GM12878 (cell line): ENCODE measurements around the gene ADGRV1. TPM values are rescaled to one million over a fixed set of nuclear protein-coding genes. Genes with fewer than 3 reads are reported as not detected.

Source experiments
- ASH2L ChIP-seq: fragments of 300-600, 200-600 bp; sonication (generic); IDR thresholded peaks from 2 replicates; pipeline ENCODE4 v1.6.1; 2017; ENCODE audit warnings: low read depth, mild to moderate bottlenecking, borderline replicate concordance
- BRCA1 ChIP-seq: IDR thresholded peaks from 2 replicates; pipeline ENCODE4 v1.6.1; 2011; ENCODE audit warnings: low read depth, low read length, improper control_type of control experiment
- POLR2AphosphoS2 ChIP-seq: IDR thresholded peaks from 2 replicates; pipeline ENCODE4 v1.6.1; 2011; ENCODE audit warnings: low read depth, mild to moderate bottlenecking, low read length, improper control_type of control experiment, moderate library complexity
- POLR2AphosphoS5 ChIP-seq: IDR thresholded peaks from 2 replicates; pipeline ENCODE4 v1.6.1; 2011; ENCODE audit warnings: mild to moderate bottlenecking, low read length, inconsistent platforms
- RBBP5 ChIP-seq: fragments of 200-600 bp; sonication (generic); conservative IDR thresholded peaks from 2 replicates; pipeline ENCODE4 v1.6.1; 2016
- RUNX3 ChIP-seq: IDR thresholded peaks from 2 replicates; pipeline ENCODE4 v1.6.1; 2012; ENCODE audit warnings: low read length, inconsistent platforms
- SPI1 ChIP-seq: IDR thresholded peaks from 2 replicates; pipeline ENCODE4 v1.6.1; 2011; ENCODE audit warnings: low read depth, mild to moderate bottlenecking, low read length, moderate library complexity, borderline replicate concordance; ENCODE audit not compliant: insufficient read depth
- TCF12 ChIP-seq: IDR thresholded peaks from 2 replicates; pipeline ENCODE4 v1.6.1; 2011; ENCODE audit warnings: low read depth, mild to moderate bottlenecking, low read length
- ZNF24 ChIP-seq: fragments of 450-650 bp; IDR thresholded peaks from 2 replicates; pipeline ENCODE4 v1.6.1; 2017; ENCODE audit warnings: antibody characterized with exemption, mild to moderate bottlenecking
- ZNF622 ChIP-seq: fragments of 450-650 bp; IDR thresholded peaks from 2 replicates; pipeline ENCODE4 v1.6.1; 2017; ENCODE audit warnings: mild to moderate bottlenecking, inconsistent platforms
- ZZZ3 ChIP-seq: IDR thresholded peaks from 2 replicates; pipeline ENCODE4 v1.6.1; 2011; ENCODE audit warnings: low read depth; ENCODE audit not compliant: control insufficient read depth, insufficient read length
- polyA plus RNA-seq, 11 experiments: library from polyadenylated mRNA; depleted of rRNA in 4 of 11; unstranded in 6 of 11; stranded (reverse) in 5 of 11; fragments of >200 nt; fragmentation: Nextera tagmentation in 4 of 11; fragmentation: Illumina TruSeq in 1 of 11; extraction: Ambion mirVana in 4 of 11; extraction: Trizol in 1 of 11; gene quantifications; 1 replicate in 1 of 11; 2 replicates in 10 of 11; pipeline versions ENCODE4 v1.2.1 to v1.2.3, GENCODE V29; 2011 to 2016; ENCODE audit warnings: inconsistent platforms in 2 of 11, missing spikeins in 2 of 11, low read depth in 1 of 11
- total RNA-seq, 4 experiments: library from RNA; depleted of rRNA in 3 of 4; stranded (reverse); fragments of >200 nt in 3 of 4; fragmentation: Illumina TruSeq in 1 of 4; extraction: Trizol in 1 of 4; gene quantifications; 2 replicates each; pipeline versions ENCODE4 v1.2.1 to v1.2.3, GENCODE V29; 2013 to 2021
- TF ChIP-seq, protein P1 (sequence below): IDR thresholded peaks from 2 replicates; pipeline ENCODE4 v1.6.1; 2012; ENCODE audit warnings: improper control_type of control experiment, low read depth, low read length; ENCODE audit not compliant: insufficient replicate concordance
- TF ChIP-seq, protein P2 (sequence below): fragments of 450-650 bp; IDR thresholded peaks from 2 replicates; pipeline ENCODE4 v1.6.1; 2017; ENCODE audit warnings: low read depth, mild to moderate bottlenecking, moderate library complexity
- TF ChIP-seq, protein P3 (sequence below): IDR thresholded peaks from 2 replicates; pipeline ENCODE4 v1.6.1; 2012; ENCODE audit warnings: mild to moderate bottlenecking, low read depth, low read length
- TF ChIP-seq, protein P4 (sequence below): fragments of 450-650 bp; IDR thresholded peaks from 2 replicates; pipeline ENCODE4 v1.6.1; 2017; ENCODE audit warnings: borderline replicate concordance

The ADGRV1 gene
- total and polyA plus RNA-seq, 10 of the 15 experiments (the other 5 are each of a cell fraction or from before 2014, with no cell fraction given) = 0.04 to 8.1 (median 0.16) TPM; not detected in 1

DNA sequence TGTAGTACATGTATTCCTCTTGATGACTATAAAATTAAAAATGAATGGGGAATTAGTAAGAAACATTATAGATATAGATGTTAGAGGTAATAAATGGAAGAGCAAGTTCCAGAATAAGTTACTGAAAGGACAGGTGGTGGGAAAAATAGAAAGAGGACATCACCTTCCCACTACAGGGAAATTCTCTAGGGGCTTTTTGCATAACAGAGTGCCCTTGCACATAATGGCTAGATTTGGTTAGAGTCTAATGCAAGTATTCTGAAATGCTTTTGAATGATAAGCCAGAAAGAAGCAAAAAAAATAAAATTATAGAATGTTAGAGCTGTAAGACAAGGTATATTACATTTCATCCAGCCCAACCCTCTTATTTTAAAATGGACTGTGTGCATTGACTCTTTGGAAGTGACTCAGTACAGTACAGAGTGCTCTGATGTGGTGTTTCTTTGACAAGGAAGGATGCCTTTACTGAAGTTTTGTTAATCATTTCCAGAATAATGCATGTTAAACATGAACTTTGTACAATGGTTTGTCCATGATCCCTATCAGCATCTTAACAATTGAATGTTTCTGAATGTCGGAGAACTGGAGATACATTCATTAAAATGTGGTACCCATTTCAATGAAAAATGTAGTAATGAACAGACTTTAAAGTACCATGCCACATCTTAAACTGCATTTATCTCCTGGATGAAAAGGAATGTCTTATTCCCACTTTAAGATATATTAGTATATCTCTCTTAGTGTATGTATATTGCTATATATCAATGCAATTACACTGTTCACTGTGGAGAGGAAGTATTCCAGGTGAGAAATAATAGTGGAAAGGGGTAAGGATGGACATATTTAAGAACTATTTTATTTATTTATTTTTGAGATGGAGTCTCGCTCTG is 391.1 kb downstream of the ADGRV1 start (continued):
- no peak for TF ChIP-seq BRCA1
- TF ChIP-seq, protein P1, sequence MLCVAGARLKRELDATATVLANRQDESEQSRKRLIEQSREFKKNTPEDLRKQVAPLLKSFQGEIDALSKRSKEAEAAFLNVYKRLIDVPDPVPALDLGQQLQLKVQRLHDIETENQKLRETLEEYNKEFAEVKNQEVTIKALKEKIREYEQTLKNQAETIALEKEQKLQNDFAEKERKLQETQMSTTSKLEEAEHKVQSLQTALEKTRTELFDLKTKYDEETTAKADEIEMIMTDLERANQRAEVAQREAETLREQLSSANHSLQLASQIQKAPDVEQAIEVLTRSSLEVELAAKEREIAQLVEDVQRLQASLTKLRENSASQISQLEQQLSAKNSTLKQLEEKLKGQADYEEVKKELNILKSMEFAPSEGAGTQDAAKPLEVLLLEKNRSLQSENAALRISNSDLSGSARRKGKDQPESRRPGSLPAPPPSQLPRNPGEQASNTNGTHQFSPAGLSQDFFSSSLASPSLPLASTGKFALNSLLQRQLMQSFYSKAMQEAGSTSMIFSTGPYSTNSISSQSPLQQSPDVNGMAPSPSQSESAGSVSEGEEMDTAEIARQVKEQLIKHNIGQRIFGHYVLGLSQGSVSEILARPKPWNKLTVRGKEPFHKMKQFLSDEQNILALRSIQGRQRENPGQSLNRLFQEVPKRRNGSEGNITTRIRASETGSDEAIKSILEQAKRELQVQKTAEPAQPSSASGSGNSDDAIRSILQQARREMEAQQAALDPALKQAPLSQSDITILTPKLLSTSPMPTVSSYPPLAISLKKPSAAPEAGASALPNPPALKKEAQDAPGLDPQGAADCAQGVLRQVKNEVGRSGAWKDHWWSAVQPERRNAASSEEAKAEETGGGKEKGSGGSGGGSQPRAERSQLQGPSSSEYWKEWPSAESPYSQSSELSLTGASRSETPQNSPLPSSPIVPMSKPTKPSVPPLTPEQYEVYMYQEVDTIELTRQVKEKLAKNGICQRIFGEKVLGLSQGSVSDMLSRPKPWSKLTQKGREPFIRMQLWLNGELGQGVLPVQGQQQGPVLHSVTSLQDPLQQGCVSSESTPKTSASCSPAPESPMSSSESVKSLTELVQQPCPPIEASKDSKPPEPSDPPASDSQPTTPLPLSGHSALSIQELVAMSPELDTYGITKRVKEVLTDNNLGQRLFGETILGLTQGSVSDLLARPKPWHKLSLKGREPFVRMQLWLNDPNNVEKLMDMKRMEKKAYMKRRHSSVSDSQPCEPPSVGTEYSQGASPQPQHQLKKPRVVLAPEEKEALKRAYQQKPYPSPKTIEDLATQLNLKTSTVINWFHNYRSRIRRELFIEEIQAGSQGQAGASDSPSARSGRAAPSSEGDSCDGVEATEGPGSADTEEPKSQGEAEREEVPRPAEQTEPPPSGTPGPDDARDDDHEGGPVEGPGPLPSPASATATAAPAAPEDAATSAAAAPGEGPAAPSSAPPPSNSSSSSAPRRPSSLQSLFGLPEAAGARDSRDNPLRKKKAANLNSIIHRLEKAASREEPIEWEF = no peak
- TF ChIP-seq, protein P2, sequence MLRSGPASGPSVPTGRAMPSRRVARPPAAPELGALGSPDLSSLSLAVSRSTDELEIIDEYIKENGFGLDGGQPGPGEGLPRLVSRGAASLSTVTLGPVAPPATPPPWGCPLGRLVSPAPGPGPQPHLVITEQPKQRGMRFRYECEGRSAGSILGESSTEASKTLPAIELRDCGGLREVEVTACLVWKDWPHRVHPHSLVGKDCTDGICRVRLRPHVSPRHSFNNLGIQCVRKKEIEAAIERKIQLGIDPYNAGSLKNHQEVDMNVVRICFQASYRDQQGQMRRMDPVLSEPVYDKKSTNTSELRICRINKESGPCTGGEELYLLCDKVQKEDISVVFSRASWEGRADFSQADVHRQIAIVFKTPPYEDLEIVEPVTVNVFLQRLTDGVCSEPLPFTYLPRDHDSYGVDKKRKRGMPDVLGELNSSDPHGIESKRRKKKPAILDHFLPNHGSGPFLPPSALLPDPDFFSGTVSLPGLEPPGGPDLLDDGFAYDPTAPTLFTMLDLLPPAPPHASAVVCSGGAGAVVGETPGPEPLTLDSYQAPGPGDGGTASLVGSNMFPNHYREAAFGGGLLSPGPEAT = peak; percentile 33; the same call in 1 of the 2 replicates
- TF ChIP-seq, protein P3, sequence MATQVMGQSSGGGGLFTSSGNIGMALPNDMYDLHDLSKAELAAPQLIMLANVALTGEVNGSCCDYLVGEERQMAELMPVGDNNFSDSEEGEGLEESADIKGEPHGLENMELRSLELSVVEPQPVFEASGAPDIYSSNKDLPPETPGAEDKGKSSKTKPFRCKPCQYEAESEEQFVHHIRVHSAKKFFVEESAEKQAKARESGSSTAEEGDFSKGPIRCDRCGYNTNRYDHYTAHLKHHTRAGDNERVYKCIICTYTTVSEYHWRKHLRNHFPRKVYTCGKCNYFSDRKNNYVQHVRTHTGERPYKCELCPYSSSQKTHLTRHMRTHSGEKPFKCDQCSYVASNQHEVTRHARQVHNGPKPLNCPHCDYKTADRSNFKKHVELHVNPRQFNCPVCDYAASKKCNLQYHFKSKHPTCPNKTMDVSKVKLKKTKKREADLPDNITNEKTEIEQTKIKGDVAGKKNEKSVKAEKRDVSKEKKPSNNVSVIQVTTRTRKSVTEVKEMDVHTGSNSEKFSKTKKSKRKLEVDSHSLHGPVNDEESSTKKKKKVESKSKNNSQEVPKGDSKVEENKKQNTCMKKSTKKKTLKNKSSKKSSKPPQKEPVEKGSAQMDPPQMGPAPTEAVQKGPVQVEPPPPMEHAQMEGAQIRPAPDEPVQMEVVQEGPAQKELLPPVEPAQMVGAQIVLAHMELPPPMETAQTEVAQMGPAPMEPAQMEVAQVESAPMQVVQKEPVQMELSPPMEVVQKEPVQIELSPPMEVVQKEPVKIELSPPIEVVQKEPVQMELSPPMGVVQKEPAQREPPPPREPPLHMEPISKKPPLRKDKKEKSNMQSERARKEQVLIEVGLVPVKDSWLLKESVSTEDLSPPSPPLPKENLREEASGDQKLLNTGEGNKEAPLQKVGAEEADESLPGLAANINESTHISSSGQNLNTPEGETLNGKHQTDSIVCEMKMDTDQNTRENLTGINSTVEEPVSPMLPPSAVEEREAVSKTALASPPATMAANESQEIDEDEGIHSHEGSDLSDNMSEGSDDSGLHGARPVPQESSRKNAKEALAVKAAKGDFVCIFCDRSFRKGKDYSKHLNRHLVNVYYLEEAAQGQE = no peak
- TF ChIP-seq ZNF622 = no peak
- no peak for TF ChIP-seq POLR2AphosphoS2
- TF ChIP-seq ZNF24 = peak; percentile 66; the same call in 1 of the 2 replicates
- no peak for TF ChIP-seq POLR2AphosphoS5
- TF ChIP-seq RUNX3 = peak; percentile 89
- TF ChIP-seq TCF12 = no peak
- TF ChIP-seq, protein P4, sequence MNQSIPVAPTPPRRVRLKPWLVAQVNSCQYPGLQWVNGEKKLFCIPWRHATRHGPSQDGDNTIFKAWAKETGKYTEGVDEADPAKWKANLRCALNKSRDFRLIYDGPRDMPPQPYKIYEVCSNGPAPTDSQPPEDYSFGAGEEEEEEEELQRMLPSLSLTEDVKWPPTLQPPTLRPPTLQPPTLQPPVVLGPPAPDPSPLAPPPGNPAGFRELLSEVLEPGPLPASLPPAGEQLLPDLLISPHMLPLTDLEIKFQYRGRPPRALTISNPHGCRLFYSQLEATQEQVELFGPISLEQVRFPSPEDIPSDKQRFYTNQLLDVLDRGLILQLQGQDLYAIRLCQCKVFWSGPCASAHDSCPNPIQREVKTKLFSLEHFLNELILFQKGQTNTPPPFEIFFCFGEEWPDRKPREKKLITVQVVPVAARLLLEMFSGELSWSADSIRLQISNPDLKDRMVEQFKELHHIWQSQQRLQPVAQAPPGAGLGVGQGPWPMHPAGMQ = no peak
- TF ChIP-seq ASH2L = no peak
- TF ChIP-seq ZZZ3 = no peak
- no peak for TF ChIP-seq RBBP5
- TF ChIP-seq SPI1 = no peak
